HepG2 (cell line): Measurements from ENCODE around the gene VAC14. TPM values are rescaled to one million over a fixed set of nuclear protein-coding genes. Genes with fewer than 3 reads are reported as not detected.
A peak's percentile ranks its signal among the peaks of the same experiment; 100 is the strongest.

Source experiments
- ASH2L ChIP-seq: fragments of 300-600, 200-600 bp; sonication (generic); IDR thresholded peaks from 2 replicates; pipeline ENCODE4 v1.7.0; 2017; ENCODE audit warnings: low read depth, mild to moderate bottlenecking, moderate library complexity, mixed read lengths, low read length; ENCODE audit not compliant: insufficient read length
- ATF2 ChIP-seq: sonication (generic); formaldehyde crosslinking; IDR thresholded peaks from 2 replicates; pipeline ENCODE4 v1.4.0; 2020; ENCODE audit warnings: missing genetic modification reagents
- BRD4 ChIP-seq: sonication (generic); formaldehyde crosslinking; IDR thresholded peaks from 2 replicates; pipeline ENCODE4 v1.4.0; 2020; ENCODE audit warnings: missing genetic modification reagents
- HIC2 ChIP-seq: sonication (generic); formaldehyde crosslinking; IDR thresholded peaks from 2 replicates; pipeline ENCODE4 v1.9.0; 2022; ENCODE audit warnings: low read depth, missing genetic modification reagents
- KDM5A ChIP-seq: fragments of 200-600 bp; sonication (generic); IDR thresholded peaks from 2 replicates; pipeline ENCODE4 v1.7.0; 2018; ENCODE audit warnings: antibody characterized with exemption, mild to moderate bottlenecking, low read length, borderline replicate concordance
- MAFG ChIP-seq: sonication (generic); formaldehyde crosslinking; IDR thresholded peaks from 2 replicates; pipeline ENCODE4 v1.5.1; 2020; ENCODE audit warnings: mild to moderate bottlenecking, missing genetic modification reagents
- NAIF1 ChIP-seq: sonication (generic); formaldehyde crosslinking; IDR thresholded peaks from 2 replicates; pipeline ENCODE4 v1.5.0; 2020; ENCODE audit warnings: mild to moderate bottlenecking, missing genetic modification reagents, borderline replicate concordance
- NPAS2 ChIP-seq: sonication (generic); formaldehyde crosslinking; IDR thresholded peaks from 2 replicates; pipeline ENCODE4 v1.8.0; 2022; ENCODE audit warnings: mild to moderate bottlenecking, missing genetic modification reagents, borderline replicate concordance
- PHB2 ChIP-seq: fragments of 450-650 bp; IDR thresholded peaks from 2 replicates; pipeline ENCODE4 v1.6.1; 2018; ENCODE audit not compliant: partially characterized antibody
- RBM39 ChIP-seq: fragments of 200-400 bp; formaldehyde crosslinking; IDR thresholded peaks from one replicate; pipeline ENCODE4 v1.6.1; 2018; ENCODE audit warnings: antibody characterized with exemption, mild to moderate bottlenecking, low read depth, low read length; ENCODE audit not compliant: poor library complexity, severe bottlenecking
- SNAPC5 ChIP-seq: sonication (generic); formaldehyde crosslinking; IDR thresholded peaks from 2 replicates; pipeline ENCODE4 v1.8.1; 2023; ENCODE audit warnings: mild to moderate bottlenecking, missing genetic modification reagents, borderline replicate concordance
- TMF1 ChIP-seq: sonication (generic); formaldehyde crosslinking; IDR thresholded peaks from 2 replicates; pipeline ENCODE4 v1.8.1; 2022; ENCODE audit warnings: low read depth, missing genetic modification reagents
- ZBTB8A ChIP-seq: sonication (generic); formaldehyde crosslinking; IDR thresholded peaks from 2 replicates; pipeline ENCODE4 v1.4.0; 2020; ENCODE audit warnings: mild to moderate bottlenecking, low read depth, missing genetic modification reagents, borderline replicate concordance
- ZC3H13 ChIP-seq: sonication (generic); formaldehyde crosslinking; IDR thresholded peaks from 2 replicates; pipeline ENCODE4 v1.8.1; 2023; ENCODE audit warnings: mild to moderate bottlenecking, missing genetic modification reagents, moderate library complexity
- ZMAT5 ChIP-seq: sonication (generic); formaldehyde crosslinking; IDR thresholded peaks from 2 replicates; pipeline ENCODE4 v1.5.0; 2020; ENCODE audit warnings: mild to moderate bottlenecking, low read depth, missing genetic modification reagents, borderline replicate concordance
- ZNF138 ChIP-seq: sonication (generic); formaldehyde crosslinking; IDR thresholded peaks from 2 replicates; pipeline ENCODE4 v1.5.0; 2020; ENCODE audit warnings: mild to moderate bottlenecking, low read depth, missing genetic modification reagents
- ZNF224 ChIP-seq: sonication (generic); formaldehyde crosslinking; IDR thresholded peaks from 2 replicates; pipeline ENCODE4 v1.5.0; 2020; ENCODE audit warnings: mild to moderate bottlenecking, missing genetic modification reagents
- ZNF574 ChIP-seq: sonication (generic); formaldehyde crosslinking; IDR thresholded peaks from 2 replicates; pipeline ENCODE4 v1.4.0; 2020; ENCODE audit warnings: missing genetic modification reagents
- ZNF576 ChIP-seq: sonication (generic); formaldehyde crosslinking; IDR thresholded peaks from 2 replicates; pipeline ENCODE4 v1.4.0; 2020; ENCODE audit warnings: mild to moderate bottlenecking, missing genetic modification reagents
- ZNF615 ChIP-seq: sonication (generic); formaldehyde crosslinking; IDR thresholded peaks from 2 replicates; pipeline ENCODE4 v1.5.0; 2020; ENCODE audit warnings: mild to moderate bottlenecking, missing genetic modification reagents, borderline replicate concordance
- polyA plus RNA-seq, 8 experiments: library from polyadenylated mRNA; depleted of rRNA in 3 of 8; stranded (reverse) in 7 of 8; unstranded in 1 of 8; fragments of >200 nt; fragmentation: Illumina TruSeq in 4 of 8; extraction: Trizol in 4 of 8; gene quantifications; 2 replicates each; pipeline versions ENCODE4 v1.2.1 to v1.2.3, GENCODE V29; 2011 to 2016; ENCODE audit warnings: low read depth in 4 of 8, missing spikeins in 1 of 8, mixed read lengths in 1 of 8; ENCODE audit not compliant: insufficient read depth in 1 of 8
- total RNA-seq, 5 experiments: library from RNA; depleted of rRNA; stranded (reverse); fragments of >200 nt; fragmentation: Illumina TruSeq; extraction: Trizol; gene quantifications; 2 replicates each; pipeline ENCODE4 v1.2.3, GENCODE V29; 2016; ENCODE audit warnings: low read depth in 1 of 5

Gene VAC14
- total and polyA plus RNA-seq, 2 of the 13 experiments (the other 11 are each of a cell fraction or from before 2014, with no cell fraction given) = 23.5 to 24.6 TPM

- no peak for TF ChIP-seq ZNF574 (CRISPR knock-in tag)
- no peak for TF ChIP-seq KDM5A
- TF ChIP-seq NPAS2 (CRISPR knock-in tag) = no peak
- no peak for TF ChIP-seq SNAPC5 (CRISPR knock-in tag)
- no peak for TF ChIP-seq ATF2 (CRISPR knock-in tag)
- no peak for TF ChIP-seq ZNF615 (CRISPR knock-in tag)
- no peak for TF ChIP-seq NAIF1
- no peak for TF ChIP-seq PHB2
- TF ChIP-seq ZBTB8A (CRISPR knock-in tag) = no peak
- TF ChIP-seq TMF1 (CRISPR knock-in tag) = no peak
- no peak for TF ChIP-seq MAFG (CRISPR knock-in tag)
- 0 out of 2 replicates have a peak, but pooled peaks have one; percentile 10 for TF ChIP-seq ZNF138 (CRISPR knock-in tag)
- peak; percentile 7 for TF ChIP-seq RBM39
- TF ChIP-seq ZC3H13 (CRISPR knock-in tag) = no peak
- no peak for TF ChIP-seq HIC2
- TF ChIP-seq ZMAT5 = no peak
- peak; percentile 18 for TF ChIP-seq ASH2L
- 0 out of 2 replicates have a peak, but pooled peaks have one; percentile 8 for TF ChIP-seq BRD4
- no peak for TF ChIP-seq ZNF576 (CRISPR knock-in tag)
- 0 out of 2 replicates have a peak, but pooled peaks have one; percentile 61 for TF ChIP-seq ZNF224 (CRISPR knock-in tag)
Measured at GRCh38 chr16:70656065-70656711, 144.8 kb downstream of the VAC14 start (continued).
